Thyroid gland (tissue), 4 donors: Measurements from ENCODE around the gene PIGR.

Source experiments
- POLR2A ChIP-seq, 2 donors: fragments of 450-650 bp; IDR thresholded peaks; one replicate each; pipeline ENCODE4 v1.6.1; 2017; ENCODE audit warnings: antibody characterized with exemption in 2 of 2, mild to moderate bottlenecking in 2 of 2, moderate library complexity in 1 of 2
- TF ChIP-seq, protein P1 (sequence below), 6 experiments: fragments of 200-600 bp in 3 of 6; fragments of 450-650 bp in 3 of 6; sonication (generic) in 3 of 6; IDR thresholded peaks; one replicate each; pipeline ENCODE4 v1.5.1; 2016 to 2019; ENCODE audit warnings: antibody characterized with exemption in 6 of 6, mild to moderate bottlenecking in 2 of 6, inconsistent platforms in 1 of 6, moderate library complexity in 1 of 6

DNA sequence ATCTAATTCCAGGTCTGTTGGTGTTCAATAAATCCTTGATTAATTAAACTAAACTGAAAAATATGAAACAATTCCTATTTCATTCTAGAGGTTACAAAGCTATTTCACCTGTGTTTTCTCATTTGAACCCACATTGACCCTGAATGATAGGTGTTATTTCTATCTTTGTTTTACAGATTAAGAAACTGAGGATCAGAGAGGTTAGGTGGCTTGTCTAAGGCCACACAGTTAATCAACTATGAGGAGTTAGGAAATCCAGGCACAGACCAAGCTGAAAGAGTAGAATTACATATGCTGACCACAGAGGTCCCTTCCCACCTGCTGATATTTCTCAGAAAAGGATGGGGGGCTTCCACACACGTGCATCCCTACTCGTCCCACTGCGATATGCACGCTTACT, 487 bp downstream of the PIGR start:
- TF ChIP-seq, protein P1, sequence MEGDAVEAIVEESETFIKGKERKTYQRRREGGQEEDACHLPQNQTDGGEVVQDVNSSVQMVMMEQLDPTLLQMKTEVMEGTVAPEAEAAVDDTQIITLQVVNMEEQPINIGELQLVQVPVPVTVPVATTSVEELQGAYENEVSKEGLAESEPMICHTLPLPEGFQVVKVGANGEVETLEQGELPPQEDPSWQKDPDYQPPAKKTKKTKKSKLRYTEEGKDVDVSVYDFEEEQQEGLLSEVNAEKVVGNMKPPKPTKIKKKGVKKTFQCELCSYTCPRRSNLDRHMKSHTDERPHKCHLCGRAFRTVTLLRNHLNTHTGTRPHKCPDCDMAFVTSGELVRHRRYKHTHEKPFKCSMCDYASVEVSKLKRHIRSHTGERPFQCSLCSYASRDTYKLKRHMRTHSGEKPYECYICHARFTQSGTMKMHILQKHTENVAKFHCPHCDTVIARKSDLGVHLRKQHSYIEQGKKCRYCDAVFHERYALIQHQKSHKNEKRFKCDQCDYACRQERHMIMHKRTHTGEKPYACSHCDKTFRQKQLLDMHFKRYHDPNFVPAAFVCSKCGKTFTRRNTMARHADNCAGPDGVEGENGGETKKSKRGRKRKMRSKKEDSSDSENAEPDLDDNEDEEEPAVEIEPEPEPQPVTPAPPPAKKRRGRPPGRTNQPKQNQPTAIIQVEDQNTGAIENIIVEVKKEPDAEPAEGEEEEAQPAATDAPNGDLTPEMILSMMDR (IDR thresholded peaks at IDR 0.05) = no peak
- no peak for TF ChIP-seq POLR2A (IDR thresholded peaks at IDR 0.05)
